ENCODE data around the gene TCP11L2.

GRCh38 chr12:106297681-106298080 is 4.9 kb upstream of the TCP11L2 start:
- TF ChIP-seq, protein P1, sequence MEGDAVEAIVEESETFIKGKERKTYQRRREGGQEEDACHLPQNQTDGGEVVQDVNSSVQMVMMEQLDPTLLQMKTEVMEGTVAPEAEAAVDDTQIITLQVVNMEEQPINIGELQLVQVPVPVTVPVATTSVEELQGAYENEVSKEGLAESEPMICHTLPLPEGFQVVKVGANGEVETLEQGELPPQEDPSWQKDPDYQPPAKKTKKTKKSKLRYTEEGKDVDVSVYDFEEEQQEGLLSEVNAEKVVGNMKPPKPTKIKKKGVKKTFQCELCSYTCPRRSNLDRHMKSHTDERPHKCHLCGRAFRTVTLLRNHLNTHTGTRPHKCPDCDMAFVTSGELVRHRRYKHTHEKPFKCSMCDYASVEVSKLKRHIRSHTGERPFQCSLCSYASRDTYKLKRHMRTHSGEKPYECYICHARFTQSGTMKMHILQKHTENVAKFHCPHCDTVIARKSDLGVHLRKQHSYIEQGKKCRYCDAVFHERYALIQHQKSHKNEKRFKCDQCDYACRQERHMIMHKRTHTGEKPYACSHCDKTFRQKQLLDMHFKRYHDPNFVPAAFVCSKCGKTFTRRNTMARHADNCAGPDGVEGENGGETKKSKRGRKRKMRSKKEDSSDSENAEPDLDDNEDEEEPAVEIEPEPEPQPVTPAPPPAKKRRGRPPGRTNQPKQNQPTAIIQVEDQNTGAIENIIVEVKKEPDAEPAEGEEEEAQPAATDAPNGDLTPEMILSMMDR (CRISPR knock-in tag; IDR thresholded peaks at IDR 0.05): no peak
- TF ChIP-seq NFE2L1 (CRISPR knock-in tag; IDR thresholded peaks at IDR 0.05; ENCODE audit: borderline replicate concordance) (no peak), STAT6 (CRISPR knock-in tag; IDR thresholded peaks at IDR 0.05; ENCODE audit: borderline replicate concordance) (no peak), EHMT2 (IDR thresholded peaks at IDR 0.05; ENCODE audit: borderline replicate concordance, low read depth, low read length) (no peak)
- TF ChIP-seq, protein P2, sequence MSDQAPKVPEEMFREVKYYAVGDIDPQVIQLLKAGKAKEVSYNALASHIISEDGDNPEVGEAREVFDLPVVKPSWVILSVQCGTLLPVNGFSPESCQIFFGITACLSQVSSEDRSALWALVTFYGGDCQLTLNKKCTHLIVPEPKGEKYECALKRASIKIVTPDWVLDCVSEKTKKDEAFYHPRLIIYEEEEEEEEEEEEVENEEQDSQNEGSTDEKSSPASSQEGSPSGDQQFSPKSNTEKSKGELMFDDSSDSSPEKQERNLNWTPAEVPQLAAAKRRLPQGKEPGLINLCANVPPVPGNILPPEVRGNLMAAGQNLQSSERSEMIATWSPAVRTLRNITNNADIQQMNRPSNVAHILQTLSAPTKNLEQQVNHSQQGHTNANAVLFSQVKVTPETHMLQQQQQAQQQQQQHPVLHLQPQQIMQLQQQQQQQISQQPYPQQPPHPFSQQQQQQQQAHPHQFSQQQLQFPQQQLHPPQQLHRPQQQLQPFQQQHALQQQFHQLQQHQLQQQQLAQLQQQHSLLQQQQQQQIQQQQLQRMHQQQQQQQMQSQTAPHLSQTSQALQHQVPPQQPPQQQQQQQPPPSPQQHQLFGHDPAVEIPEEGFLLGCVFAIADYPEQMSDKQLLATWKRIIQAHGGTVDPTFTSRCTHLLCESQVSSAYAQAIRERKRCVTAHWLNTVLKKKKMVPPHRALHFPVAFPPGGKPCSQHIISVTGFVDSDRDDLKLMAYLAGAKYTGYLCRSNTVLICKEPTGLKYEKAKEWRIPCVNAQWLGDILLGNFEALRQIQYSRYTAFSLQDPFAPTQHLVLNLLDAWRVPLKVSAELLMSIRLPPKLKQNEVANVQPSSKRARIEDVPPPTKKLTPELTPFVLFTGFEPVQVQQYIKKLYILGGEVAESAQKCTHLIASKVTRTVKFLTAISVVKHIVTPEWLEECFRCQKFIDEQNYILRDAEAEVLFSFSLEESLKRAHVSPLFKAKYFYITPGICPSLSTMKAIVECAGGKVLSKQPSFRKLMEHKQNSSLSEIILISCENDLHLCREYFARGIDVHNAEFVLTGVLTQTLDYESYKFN (CRISPR knock-in tag; conservative IDR thresholded peaks at IDR 0.05): no peak
- TF ChIP-seq, protein P3, sequence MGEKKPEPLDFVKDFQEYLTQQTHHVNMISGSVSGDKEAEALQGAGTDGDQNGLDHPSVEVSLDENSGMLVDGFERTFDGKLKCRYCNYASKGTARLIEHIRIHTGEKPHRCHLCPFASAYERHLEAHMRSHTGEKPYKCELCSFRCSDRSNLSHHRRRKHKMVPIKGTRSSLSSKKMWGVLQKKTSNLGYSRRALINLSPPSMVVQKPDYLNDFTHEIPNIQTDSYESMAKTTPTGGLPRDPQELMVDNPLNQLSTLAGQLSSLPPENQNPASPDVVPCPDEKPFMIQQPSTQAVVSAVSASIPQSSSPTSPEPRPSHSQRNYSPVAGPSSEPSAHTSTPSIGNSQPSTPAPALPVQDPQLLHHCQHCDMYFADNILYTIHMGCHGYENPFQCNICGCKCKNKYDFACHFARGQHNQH (CRISPR knock-in tag; IDR thresholded peaks at IDR 0.05): no peak
